A673 (cell line): ENCODE results near the gene SH3BGRL3.

Experiments
- EZH2 ChIP-seq: fragments of 200-600 bp; sonication (generic); IDR thresholded peaks from 2 replicates; pipeline ENCODE4 v1.6.1; 2017; ENCODE audit warnings: borderline replicate concordance, low read depth, mild to moderate bottlenecking, mixed read lengths, antibody characterized with exemption, low read length; ENCODE audit not compliant: poor library complexity, severe bottlenecking
- TF ChIP-seq, protein P1 (sequence below): fragments of 300-800, 200-600 bp; sonication (generic); conservative IDR thresholded peaks from 2 replicates; pipeline ENCODE4 v1.5.1; 2017; ENCODE audit warnings: low read depth, mild to moderate bottlenecking, antibody characterized with exemption, low read length, moderate library complexity, mixed read lengths

DNA sequence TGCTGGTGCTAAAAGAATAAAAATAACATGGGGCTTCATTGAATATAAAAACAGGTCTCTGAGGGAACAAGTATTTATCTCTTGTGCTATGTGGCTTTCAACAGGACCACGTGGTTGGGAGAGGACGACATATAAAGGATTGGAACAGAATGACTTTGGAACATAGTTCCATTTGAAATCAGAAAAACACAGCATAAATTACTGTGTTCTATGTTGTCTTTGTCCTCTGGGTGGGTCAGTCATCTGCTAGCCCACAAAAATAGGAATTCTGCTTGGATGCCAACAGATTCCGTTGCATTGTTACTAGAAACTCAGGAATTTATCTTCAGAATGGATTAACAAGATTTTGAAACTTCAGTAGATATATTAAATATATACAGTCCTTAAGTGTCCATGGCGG, 40.0 kb upstream of the SH3BGRL3 start:
- TF ChIP-seq, protein P1, sequence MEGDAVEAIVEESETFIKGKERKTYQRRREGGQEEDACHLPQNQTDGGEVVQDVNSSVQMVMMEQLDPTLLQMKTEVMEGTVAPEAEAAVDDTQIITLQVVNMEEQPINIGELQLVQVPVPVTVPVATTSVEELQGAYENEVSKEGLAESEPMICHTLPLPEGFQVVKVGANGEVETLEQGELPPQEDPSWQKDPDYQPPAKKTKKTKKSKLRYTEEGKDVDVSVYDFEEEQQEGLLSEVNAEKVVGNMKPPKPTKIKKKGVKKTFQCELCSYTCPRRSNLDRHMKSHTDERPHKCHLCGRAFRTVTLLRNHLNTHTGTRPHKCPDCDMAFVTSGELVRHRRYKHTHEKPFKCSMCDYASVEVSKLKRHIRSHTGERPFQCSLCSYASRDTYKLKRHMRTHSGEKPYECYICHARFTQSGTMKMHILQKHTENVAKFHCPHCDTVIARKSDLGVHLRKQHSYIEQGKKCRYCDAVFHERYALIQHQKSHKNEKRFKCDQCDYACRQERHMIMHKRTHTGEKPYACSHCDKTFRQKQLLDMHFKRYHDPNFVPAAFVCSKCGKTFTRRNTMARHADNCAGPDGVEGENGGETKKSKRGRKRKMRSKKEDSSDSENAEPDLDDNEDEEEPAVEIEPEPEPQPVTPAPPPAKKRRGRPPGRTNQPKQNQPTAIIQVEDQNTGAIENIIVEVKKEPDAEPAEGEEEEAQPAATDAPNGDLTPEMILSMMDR: no peak
- TF ChIP-seq EZH2: no peak
